IPS DF 6.9 (cell line): ENCODE measurements around the gene TOMM20.
"Not testable (repeated sequence)": the region's sequence is repeated elsewhere in the genome, so short reads cannot be mapped to it uniquely, and the experiment has no call there.

Experiments
- DNase-seq: peaks from one replicate; pipeline ENCODE4 v3.0.0-alpha.2; 2013; ENCODE audit warnings: low read depth, low spot score
- H3K27ac ChIP-seq: one replicate; pipeline ENCODE4 v1.5.1; 2013; ENCODE audit warnings: low read length, control low read depth
- H3K27me3 ChIP-seq: 2 replicates; pipeline ENCODE4 v1.6.1; 2013; ENCODE audit warnings: mild to moderate bottlenecking, low read length; ENCODE audit not compliant: control insufficient read depth, insufficient read depth
- H3K36me3 ChIP-seq: 2 replicates; pipeline ENCODE4 v1.6.1; 2013; ENCODE audit warnings: low read length; ENCODE audit not compliant: control insufficient read depth, insufficient read depth
- H3K4me1 ChIP-seq: 2 replicates; pipeline ENCODE4 v1.6.1; 2013; ENCODE audit warnings: low read length; ENCODE audit not compliant: control insufficient read depth, insufficient read depth
- H3K4me3 ChIP-seq: 2 replicates; pipeline ENCODE4 v1.5.1; 2013; ENCODE audit warnings: mild to moderate bottlenecking, low read length
- H3K9me3 ChIP-seq: 2 replicates; pipeline ENCODE4 v1.6.1; 2013; ENCODE audit warnings: low read length, inconsistent platforms; ENCODE audit not compliant: control insufficient read depth, insufficient read depth
- WGBS: extraction: QIAGEN DNeasy Blood & Tissue Kit; methylation state at CpG from one replicate; pipeline ENCODE4 v1.1.7; 2013; ENCODE audit warnings: mixed read lengths, missing lambda C conversion rate; ENCODE audit not compliant: insufficient read length, insufficient coverage; 5-methylcytosine and 5-hydroxymethylcytosine counted together

The TOMM20 gene

DNA sequence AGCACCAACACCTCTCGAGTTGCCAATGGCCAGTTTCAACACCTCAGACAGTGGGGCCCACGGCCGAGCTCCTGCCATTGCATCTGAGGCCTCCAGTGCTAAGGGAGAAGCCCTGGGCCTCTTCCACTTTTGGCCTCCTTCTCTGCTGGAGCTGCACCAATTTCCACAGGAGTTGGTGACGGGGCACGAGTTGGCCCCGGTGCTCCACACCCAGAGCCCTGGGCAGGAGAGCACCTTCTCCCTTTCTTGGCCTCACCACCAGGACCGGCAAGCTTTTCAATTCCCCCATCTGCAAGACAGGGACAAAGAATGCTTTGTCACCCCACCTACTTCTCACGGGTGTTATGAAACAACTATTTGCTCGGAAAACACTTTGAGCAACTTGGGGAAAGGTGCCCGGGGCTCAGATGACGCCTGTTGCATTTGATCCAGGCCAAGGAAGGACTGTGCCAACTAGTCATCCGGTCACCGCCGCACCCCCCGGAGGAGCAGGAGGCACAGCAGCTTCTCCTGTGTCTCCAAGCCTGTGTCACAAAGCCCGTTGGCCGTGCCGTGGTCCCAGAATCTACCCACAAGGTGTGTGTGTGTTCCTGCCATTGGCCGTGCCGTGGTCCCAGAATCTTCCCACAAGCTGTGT, 55.2 kb downstream of the TOMM20 start:
- H3K4me3 ChIP-seq = no peak overlapping the region
- DNase-seq = no peak
- no peak overlapping the region for H3K27ac ChIP-seq
- H3K4me1 ChIP-seq = 0 out of 2 replicates have a peak, but pooled peaks cover 3% of the 10 kb centered on the region
- H3K9me3 ChIP-seq = no peaks in the 10 kb centered on the region
- H3K36me3 ChIP-seq = no peaks in the 10 kb centered on the region
- no CpG with 5 or more reads among the region's 20 CpGs for WGBS
- H3K27me3 ChIP-seq = no peaks in the 10 kb centered on the region

DNA sequence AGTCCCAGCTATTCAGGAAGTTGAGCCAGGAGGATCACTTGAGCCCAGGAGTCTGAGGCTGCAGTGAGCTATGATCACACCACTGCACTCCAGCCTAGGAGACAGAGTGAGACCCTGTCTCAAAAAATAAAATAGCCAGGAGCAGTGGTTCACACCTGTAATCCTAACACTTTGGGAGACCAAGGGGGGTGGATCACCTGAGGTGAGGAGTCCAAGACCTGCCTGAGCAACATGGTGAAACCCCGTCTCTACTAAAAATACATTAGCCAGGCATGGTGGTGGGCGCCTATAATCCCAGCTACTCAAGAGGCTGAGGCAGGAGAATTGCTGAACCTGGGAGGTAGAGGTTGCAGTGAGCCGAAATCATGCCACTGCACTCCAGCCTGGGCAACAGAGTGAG, 56.1 kb downstream of the TOMM20 start:
- H3K4me1 ChIP-seq = not testable (repeated sequence)

DNA sequence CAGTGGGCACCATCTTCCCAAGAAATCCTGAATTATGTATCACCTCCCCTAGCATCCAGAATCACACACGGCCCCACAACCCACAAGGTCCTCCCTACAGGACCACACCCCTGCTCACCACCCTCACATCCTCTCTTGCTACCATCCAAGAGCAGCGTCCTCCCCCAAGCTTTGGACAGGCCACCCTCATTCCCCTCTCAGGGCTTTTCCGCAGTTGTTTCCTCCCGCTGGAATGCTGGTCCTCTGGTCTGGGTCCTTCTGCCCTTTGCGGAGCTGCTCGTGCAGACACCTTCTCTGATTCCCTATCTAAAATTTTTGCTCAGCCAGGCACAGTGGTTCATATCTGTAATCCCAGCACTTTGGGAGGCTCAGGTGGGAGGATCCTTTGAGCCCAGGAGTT, 56.5 kb downstream of the TOMM20 start:
- no peak for DNase-seq
- Histone ChIP-seq H3K4me1 (0 out of 2 replicates have a peak, but pooled peaks cover 4% of the 10 kb centered on the region), H3K27ac (no peak overlapping the region), H3K9me3 (no peaks in the 10 kb centered on the region), H3K27me3 (no peaks in the 10 kb centered on the region), H3K36me3 (no peaks in the 10 kb centered on the region), H3K4me3 (no peak overlapping the region)
- WGBS = no CpG with 5 or more reads among the region's 6 CpGs

More for the DNA sequence above, 56.1 kb downstream of the TOMM20 start:
- DNase-seq, H3K9me3 ChIP-seq, H3K36me3 ChIP-seq, H3K27me3 ChIP-seq, H3K4me3 ChIP-seq, H3K27ac ChIP-seq: not testable (repeated sequence)
- no CpG with 5 or more reads among the region's 3 CpGs for WGBS

DNA sequence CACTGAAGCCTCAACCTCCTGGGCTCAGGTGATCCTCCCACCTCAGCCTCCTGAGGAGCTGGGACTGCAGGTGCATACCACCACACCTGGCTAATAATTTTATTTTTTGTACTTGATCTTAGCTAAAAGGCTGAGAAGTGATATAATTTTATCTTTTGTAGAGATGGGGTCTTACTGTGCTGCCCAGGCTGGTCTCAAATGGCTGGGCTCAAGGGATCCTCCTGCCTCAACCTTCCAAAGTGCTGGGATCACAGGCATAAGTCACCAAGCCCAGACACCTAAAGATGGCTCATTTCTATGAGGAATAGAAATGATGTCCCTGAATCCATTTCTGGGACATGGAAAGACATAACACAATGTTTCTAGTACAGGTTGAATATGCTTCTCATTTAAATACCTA, 57.8 kb downstream of the TOMM20 start:
- Histone ChIP-seq H3K27me3 (no peaks in the 10 kb centered on the region), H3K4me3 (no peak overlapping the region), H3K9me3 (no peaks in the 10 kb centered on the region), H3K27ac (no peak overlapping the region), H3K36me3 (no peaks in the 10 kb centered on the region), H3K4me1 (0 out of 2 replicates have a peak, but pooled peaks cover 4% of the 10 kb centered on the region)
- no peak for DNase-seq

DNA sequence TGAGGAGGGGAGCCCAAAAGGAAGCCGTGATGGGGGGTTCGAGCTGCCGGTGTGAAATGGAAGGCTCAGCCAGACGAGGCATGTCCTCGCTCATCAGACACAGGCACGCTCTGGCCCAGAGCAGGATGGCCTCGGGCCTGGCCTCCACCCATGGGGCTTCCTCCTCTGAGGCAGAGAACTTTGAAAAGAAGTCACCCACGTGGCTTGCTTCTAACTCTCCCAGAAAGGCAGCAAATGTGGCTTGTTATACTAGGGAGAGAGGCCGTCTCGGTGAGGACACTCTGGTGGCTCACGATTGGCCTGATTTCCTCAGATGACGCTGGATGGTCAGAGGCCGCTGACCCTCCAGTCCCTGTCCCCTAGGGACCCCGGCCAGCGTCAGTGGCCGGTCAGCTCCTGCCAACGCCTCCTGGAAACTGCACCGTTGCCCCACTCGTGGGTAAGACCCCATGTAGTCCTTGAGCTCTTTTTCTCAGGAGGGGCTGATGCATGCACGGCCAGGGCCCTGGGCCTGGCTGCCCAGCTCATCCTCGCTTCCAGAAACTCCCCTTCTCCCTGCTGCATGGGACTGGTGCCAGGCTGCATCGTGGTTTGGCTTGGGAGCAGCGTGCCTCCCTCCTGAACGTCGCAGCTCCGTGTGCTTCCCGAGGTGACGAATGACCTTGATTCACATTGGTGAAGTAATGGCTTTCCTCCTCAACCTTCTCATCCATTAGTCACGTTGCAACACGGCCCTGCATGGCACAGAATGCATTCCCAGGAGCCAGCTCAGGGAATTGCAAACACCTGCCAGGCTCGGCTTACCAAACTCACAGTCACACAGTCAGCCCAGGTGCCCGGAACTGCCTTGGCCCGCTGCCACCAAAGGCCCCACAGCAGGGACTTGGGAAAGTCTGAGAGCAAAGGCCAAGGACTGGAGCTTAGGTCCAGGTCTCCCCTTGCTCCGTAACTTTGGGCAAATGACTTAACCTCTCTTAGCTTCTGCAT, 58.8 kb downstream of the TOMM20 start:
- H3K27ac ChIP-seq = no peak overlapping the region

DNA sequence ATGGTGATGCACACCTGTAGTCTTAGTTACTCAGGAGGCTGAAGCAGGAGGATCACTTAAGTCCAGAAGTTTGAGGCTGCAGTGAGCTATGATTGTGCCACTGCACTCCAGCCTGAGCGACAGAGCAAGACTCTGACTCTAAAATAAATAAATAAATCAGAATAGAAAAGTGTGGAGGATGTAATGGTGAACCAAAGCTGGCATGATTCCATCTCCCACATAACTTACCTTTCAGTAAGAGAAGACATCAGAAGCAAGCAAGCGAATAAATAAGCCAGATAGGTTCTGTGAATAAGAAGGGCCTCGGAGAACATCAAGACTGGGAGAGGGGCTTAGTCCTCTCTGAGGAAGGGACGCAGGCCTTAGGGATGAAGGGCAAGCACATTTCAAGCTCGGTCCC, 59.5 kb downstream of the TOMM20 start:
- no peaks in the 10 kb centered on the region for H3K9me3 ChIP-seq
- H3K4me1 ChIP-seq = 0 out of 2 replicates have a peak, but pooled peaks cover 1% of the 10 kb centered on the region
- WGBS = no CpG with 5 or more reads among the region's 5 CpGs
- no peaks in the 10 kb centered on the region for H3K36me3 ChIP-seq
- H3K27ac ChIP-seq = no peak overlapping the region
- H3K27me3 ChIP-seq = no peaks in the 10 kb centered on the region
- no peak overlapping the region for H3K4me3 ChIP-seq
- DNase-seq = no peak

More for the DNA sequence above, 58.8 kb downstream of the TOMM20 start:
- Histone ChIP-seq H3K27me3 (no peaks in the 10 kb centered on the region), H3K9me3 (no peaks in the 10 kb centered on the region), H3K4me1 (0 out of 2 replicates have a peak, but pooled peaks cover 4% of the 10 kb centered on the region), H3K36me3 (no peaks in the 10 kb centered on the region), H3K4me3 (no peak overlapping the region)
- WGBS = no CpG with 5 or more reads among the region's 34 CpGs
- no peak for DNase-seq

DNA sequence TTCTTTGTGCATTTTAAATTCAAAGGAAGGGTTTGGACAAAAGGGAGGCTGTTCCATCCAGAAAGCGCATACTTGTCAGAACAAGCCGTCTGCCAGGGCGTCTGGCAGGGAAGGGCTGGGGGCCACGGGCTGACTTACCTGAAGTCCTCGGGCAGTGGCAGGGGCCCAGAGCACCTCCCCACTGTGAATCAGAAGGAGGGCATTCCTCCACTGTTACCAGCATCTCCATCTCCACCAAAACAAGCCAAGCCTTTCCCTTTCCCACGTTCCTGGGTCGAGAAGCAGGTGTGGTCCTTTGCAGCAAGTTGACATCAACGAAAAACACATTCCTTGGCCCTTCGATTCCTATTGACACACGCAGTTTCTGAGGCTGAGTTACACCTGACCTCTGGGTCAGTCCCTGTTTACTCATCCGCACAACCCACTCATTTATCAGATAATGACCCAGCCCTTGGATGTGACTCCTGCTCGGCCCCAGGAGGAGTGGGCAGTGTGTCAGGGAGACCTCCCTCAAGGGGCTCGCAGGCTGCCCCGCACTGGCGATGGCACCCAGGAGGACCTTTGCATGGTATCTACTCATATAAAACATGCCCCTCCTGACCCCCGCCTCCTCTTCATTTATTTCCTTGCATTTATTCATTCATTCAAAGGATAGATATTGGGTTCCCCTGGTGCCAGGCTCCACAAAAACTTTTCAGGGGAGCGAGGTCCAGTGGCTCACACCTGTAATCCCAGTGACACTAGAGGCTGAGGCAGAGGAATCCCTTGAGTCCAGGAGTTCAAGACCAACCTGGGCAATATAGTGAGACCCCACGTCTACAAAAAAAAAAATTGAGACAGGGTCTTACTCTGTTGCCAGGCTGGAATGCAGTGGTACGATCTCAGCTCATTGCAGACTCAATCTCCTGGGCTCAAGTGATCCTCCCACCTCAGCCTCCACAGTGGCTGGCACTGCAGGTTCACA, 60.2 kb downstream of the TOMM20 start:
- H3K27ac ChIP-seq = no peak overlapping the region
- no peaks in the 10 kb centered on the region for H3K27me3 ChIP-seq
- DNase-seq = no peak
- WGBS = no CpG with 5 or more reads among the region's 19 CpGs
- H3K9me3 ChIP-seq = no peaks in the 10 kb centered on the region
- H3K4me1 ChIP-seq = 0 out of 2 replicates have a peak, but pooled peaks cover 1% of the 10 kb centered on the region
- no peaks in the 10 kb centered on the region for H3K36me3 ChIP-seq
- no peak overlapping the region for H3K4me3 ChIP-seq

DNA sequence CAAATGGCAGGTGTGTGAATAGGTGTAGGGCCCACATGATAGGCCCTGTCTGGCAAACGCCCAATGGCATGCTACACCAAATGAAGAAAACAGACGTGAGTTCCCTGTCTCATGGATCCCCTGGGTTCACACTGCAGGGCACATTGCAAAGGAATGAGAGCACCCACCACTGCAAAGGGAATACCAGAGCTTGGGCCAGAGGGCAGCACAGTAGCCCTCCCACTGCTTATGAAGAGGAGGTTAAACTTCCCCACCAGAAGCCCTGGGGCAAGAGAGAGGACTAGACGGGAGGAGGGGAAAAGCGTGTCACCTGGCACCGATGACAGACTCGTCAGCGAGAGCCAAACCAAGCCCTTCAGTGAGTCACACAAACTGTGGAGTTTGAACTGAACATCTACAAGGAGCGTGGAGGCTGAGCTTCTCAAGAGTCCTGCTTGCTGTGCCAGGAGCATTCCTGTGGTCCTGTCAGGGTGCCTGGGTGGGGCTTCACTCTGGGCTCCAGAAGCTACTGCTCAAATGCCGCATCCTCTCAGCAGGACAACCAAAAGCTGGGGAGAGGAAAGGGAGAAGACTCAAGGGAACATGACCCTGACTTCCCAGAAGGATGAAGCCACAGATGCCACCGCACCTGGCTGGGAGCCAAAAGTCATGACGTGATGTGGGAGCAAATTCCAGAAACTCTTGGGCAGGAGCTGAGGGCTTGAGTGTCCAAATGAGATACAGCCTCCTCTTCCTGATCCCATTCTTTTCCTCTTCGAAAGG, 61.1 kb downstream of the TOMM20 start:
- Histone ChIP-seq H3K27me3 (no peaks in the 10 kb centered on the region), H3K9me3 (no peaks in the 10 kb centered on the region), H3K4me1 (peaks cover 1% of the 10 kb centered on the region; the same call in 1 of the 2 replicates), H3K4me3 (no peak overlapping the region), H3K27ac (no peak overlapping the region), H3K36me3 (no peaks in the 10 kb centered on the region)
- no CpG with 5 or more reads among the region's 12 CpGs for WGBS
- DNase-seq = no peak

DNA sequence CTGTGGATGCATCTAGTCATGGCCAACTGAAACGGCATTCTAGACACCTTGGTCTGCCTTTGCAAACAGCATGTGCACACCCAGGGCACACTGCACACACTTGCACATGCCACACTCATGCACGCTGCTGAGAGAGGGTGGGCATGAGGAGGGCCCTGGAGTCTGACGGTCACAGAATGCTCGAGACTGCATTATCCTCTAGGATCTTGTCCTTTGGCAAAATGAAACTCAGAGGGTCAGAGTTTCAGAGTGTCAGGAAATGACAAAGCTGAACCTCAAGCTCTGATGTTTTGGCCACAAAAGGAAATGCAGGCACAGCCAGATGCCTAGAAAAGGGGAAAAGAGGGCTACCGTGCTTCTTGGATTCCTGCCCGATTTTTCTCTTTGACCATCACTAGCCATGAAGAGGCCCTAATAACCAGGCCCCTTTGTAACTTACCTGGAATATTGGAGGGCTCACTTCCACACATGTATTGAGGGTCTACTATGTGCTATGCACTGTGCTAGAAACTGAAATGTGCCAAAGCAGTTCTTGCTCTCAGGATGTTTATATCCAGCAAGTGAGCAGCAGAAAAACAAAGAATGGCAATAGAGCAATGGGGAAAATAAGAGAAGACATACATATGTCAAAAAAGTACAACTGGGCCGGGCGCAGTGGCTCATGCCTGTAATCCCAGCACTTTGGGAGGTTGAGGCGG, 65.4 kb downstream of the TOMM20 start:
- Histone ChIP-seq H3K9me3 (no peaks in the 10 kb centered on the region), H3K27me3 (no peaks in the 10 kb centered on the region), H3K27ac (no peak overlapping the region), H3K4me1 (peaks cover 6% of the 10 kb centered on the region), H3K36me3 (no peaks in the 10 kb centered on the region), H3K4me3 (no peak overlapping the region)
- no peak for DNase-seq
- no CpG with 5 or more reads among the region's 9 CpGs for WGBS
